HCT116 (cell line): ENCODE measurements around the gene KCNN3. TPM values are rescaled to one million over a fixed set of nuclear protein-coding genes. Genes with fewer than 3 reads are reported as not detected.

Source experiments
- ATAC-seq: fragments of 200-7000 bp; cut with Tn5 transposase; 2 replicates; pipeline ENCODE4 v1.9.1; 2020; ENCODE audit warnings: mild to moderate bottlenecking, moderate library complexity
- BruUV-seq: library from RNA; stranded (reverse); fragments of 400-500 nt; replicated peaks from 2 replicates; lab custom pipeline; 2021; lab: Mats Ljungman, UMichigan
- CTCF ChIA-PET: fragments of 300-600 bp; sonication (Branson Sonifier 250); formaldehyde crosslinking; loops from one replicate; lab custom pipeline; 2021; ENCODE audit warnings: antibody characterized with exemption; lab: Charles Lee
- POLR2A ChIA-PET: fragments of 300-600, 350-600 bp; sonication (Branson Sonifier 250); formaldehyde crosslinking; loops from one replicate; lab custom pipeline; 2021; ENCODE audit warnings: antibody characterized with exemption; lab: Charles Lee
- RAD21 ChIA-PET, 2 experiments: fragments of 300-600 bp; sonication (Branson Sonifier 250); formaldehyde crosslinking; loops; one replicate each; lab custom pipeline; 2023; ENCODE audit warnings: low total read pairs in 2 of 2; ENCODE audit not compliant: uncharacterized antibody in 2 of 2, unreplicated experiment in 2 of 2, low non-redundant PET in 1 of 2; lab: Charles Lee
- DNase-seq: peaks from one replicate; pipeline ENCODE4 v3.0.0-alpha.2; 2010; ENCODE audit warnings: low read depth, low spot score
- H2AFZ ChIP-seq: fragments of 200-600 bp; shearing (Covaris generic), sonication (generic); 2 replicates; pipeline ENCODE4 v1.6.1; 2017; ENCODE audit warnings: low read depth, mixed run types, mixed read lengths, antibody characterized with exemption, low read length; ENCODE audit not compliant: poor library complexity, severe bottlenecking
- H3K27ac ChIP-seq: 2 replicates; pipeline ENCODE4 v1.5.1; 2012; ENCODE audit warnings: low read depth, low read length
- H3K27me3 ChIP-seq: fragments of 200-600 bp; sonication (generic); 2 replicates; pipeline ENCODE4 v1.6.1; 2016; ENCODE audit warnings: mixed run types, low read length, mixed read lengths; ENCODE audit not compliant: insufficient read depth
- H3K36me3 ChIP-seq, 2 experiments: fragments of 200-500 bp in 1 of 2; fragments of 200-600 bp in 1 of 2; sonication (Bioruptor generic) in 1 of 2; sonication (generic) in 1 of 2; 2 replicates each; pipeline versions ENCODE4 v1.5.1 to v1.6.1; 2014 to 2016; ENCODE audit warnings: low read length in 2 of 2, inconsistent platforms in 1 of 2, mixed read lengths in 1 of 2, mixed run types in 1 of 2; ENCODE audit not compliant: insufficient read depth in 2 of 2, control insufficient read depth in 1 of 2
- H3K4me1 ChIP-seq, 2 experiments: fragments of 200-600 bp in 1 of 2; sonication (generic) in 1 of 2; 2 replicates each; pipeline versions ENCODE4 v1.5.1 to v1.6.1; 2012 to 2017; ENCODE audit warnings: low read length in 2 of 2, inconsistent platforms in 1 of 2, mild to moderate bottlenecking in 1 of 2, mixed read lengths in 1 of 2, mixed run types in 1 of 2, moderate library complexity in 1 of 2; ENCODE audit not compliant: insufficient read depth in 2 of 2, control insufficient read depth in 1 of 2
- H3K4me2 ChIP-seq: fragments of 200-600 bp; sonication (generic); 2 replicates; pipeline ENCODE4 v1.6.1; 2017; ENCODE audit warnings: mixed run types, low read length, mixed read lengths
- H3K4me3 ChIP-seq, 2 experiments: fragments of 200-600 bp in 1 of 2; sonication (generic) in 1 of 2; replicated peaks in 1 of 2; 2 replicates each; pipeline ENCODE4 v1.5.1; 2011 to 2016; ENCODE audit warnings: low read length in 2 of 2, control low read depth in 1 of 2, low read depth in 1 of 2, mild to moderate bottlenecking in 1 of 2, mixed read lengths in 1 of 2, mixed run types in 1 of 2
- H3K79me2 ChIP-seq: fragments of 200-600 bp; sonication (generic); 2 replicates; pipeline ENCODE4 v1.6.1; 2017; ENCODE audit warnings: mild to moderate bottlenecking, mixed run types, low read length, moderate library complexity, mixed read lengths; ENCODE audit not compliant: insufficient read depth
- H3K9ac ChIP-seq: fragments of 200-600 bp; sonication (generic); 2 replicates; pipeline ENCODE4 v1.6.1; 2016; ENCODE audit warnings: low read length, mixed read lengths
- H3K9me2 ChIP-seq: fragments of 200-600 bp; sonication (generic), shearing (Covaris generic); 2 replicates; pipeline ENCODE4 v1.6.1; 2017; ENCODE audit warnings: mixed run types, mild to moderate bottlenecking, moderate library complexity; ENCODE audit not compliant: insufficient read depth
- H3K9me3 ChIP-seq, 2 experiments: fragments of 200-500 bp in 1 of 2; fragments of 200-600 bp in 1 of 2; sonication (Bioruptor generic) in 1 of 2; sonication (generic) in 1 of 2; 2 replicates each; pipeline ENCODE4 v1.6.1; 2014 to 2017; ENCODE audit warnings: low read length in 2 of 2, mixed read lengths in 2 of 2, inconsistent platforms in 1 of 2, low read depth in 1 of 2, mild to moderate bottlenecking in 1 of 2, mixed run types in 1 of 2, moderate library complexity in 1 of 2; ENCODE audit not compliant: control insufficient read depth in 1 of 2, insufficient read depth in 1 of 2
- H4K20me1 ChIP-seq: fragments of 200-600 bp; sonication (generic), shearing (Covaris generic); 2 replicates; pipeline ENCODE4 v1.6.1; 2017; ENCODE audit warnings: mixed run types, mild to moderate bottlenecking, moderate library complexity; ENCODE audit not compliant: insufficient read depth
- CEBPB ChIP-seq: IDR thresholded peaks from 2 replicates; pipeline ENCODE4 v1.6.1; 2012; ENCODE audit warnings: low read depth
- EGR1 ChIP-seq: IDR thresholded peaks from 2 replicates; pipeline ENCODE4 v1.6.1; 2012; ENCODE audit warnings: low read depth
- ELF1 ChIP-seq: IDR thresholded peaks from 2 replicates; pipeline ENCODE4 v1.6.1; 2012; ENCODE audit warnings: low read depth, borderline replicate concordance
- EZH2 ChIP-seq: fragments of 200-600 bp; sonication (generic); IDR thresholded peaks from 2 replicates; pipeline ENCODE4 v1.6.1; 2017; ENCODE audit warnings: antibody characterized with exemption, mixed run types
- POLR2AphosphoS5 ChIP-seq: IDR thresholded peaks from 2 replicates; pipeline ENCODE4 v1.6.1; 2011; ENCODE audit warnings: mild to moderate bottlenecking, low read depth, low read length, moderate library complexity
- RAD21 ChIP-seq: IDR thresholded peaks from 2 replicates; pipeline ENCODE4 v1.6.1; 2012; ENCODE audit warnings: low read depth, mild to moderate bottlenecking
- TCF7L2 ChIP-seq: IDR thresholded peaks from 2 replicates; pipeline ENCODE4 v1.7.0; 2011; ENCODE audit warnings: borderline replicate concordance, inconsistent platforms; ENCODE audit not compliant: insufficient read depth, insufficient read length; ENCODE audit errors: extremely low read depth
- ZNF274 ChIP-seq: fragments of 200-500 bp; sonication (Bioruptor generic); IDR thresholded peaks from 2 replicates; pipeline ENCODE4 v1.6.1; 2014; ENCODE audit warnings: mild to moderate bottlenecking, low read depth, low read length, inconsistent platforms
- intact Hi-C: fragments of 100-400 bp; cut with micrococcal nuclease; formaldehyde crosslinking; loops from 2 replicates; pipeline ENCODE4 v1.10.0; 2022
- total RNA-seq: library from RNA; stranded (reverse); gene quantifications from one replicate; pipeline ENCODE4 v1.2.1, GENCODE V29; 2021; ENCODE audit not compliant: unreplicated experiment
- TF ChIP-seq, protein P1 (sequence below): IDR thresholded peaks from 2 replicates; pipeline ENCODE4 v1.6.1; 2012

The KCNN3 gene
- total RNA-seq, 1 experiment from 2014 or later, result 1.1 TPM

DNA sequence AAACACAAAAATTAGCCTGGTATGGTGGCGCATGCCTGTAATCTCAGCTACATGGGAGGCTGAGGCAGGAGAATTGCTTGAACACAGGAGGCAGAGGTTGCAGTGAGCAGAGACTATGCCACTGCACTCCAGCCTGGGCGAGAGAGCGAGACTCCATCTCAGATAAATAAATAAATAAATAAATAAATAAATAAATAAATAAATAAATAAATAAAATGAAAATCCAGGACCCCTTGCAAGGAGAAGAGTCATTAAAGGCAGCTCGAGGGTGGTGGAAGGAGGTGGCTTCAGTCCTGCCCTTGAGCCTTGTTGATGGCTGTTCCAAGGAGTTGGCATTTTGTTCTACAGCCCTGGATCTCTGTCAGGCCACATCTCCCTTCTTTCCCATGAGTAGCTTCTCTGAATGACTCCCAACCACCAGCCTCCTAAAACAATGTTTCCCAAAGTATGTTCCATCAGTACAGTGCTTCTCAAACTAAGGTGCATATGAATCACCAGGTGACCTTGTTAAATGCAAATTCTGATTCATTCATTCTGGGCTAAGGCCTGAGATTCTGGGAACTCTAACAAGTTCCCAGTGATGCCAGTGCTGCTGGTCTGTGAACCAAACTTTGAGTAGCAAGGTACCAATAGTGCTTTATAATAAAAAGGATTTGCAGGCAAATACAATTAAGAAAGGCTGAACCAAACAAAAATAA, 99.0 kb downstream of the KCNN3 start:
- Histone ChIP-seq H3K27me3 (no peaks in the 10 kb centered on the region), H4K20me1 (no peaks in the 10 kb centered on the region), H3K4me1 (no peaks in the 10 kb centered on the region), H2AFZ (no peak overlapping the region), H3K9me2 (no peaks in the 10 kb centered on the region)
- DNase-seq, result no peak
- no peak for TF ChIP-seq CEBPB
- TF ChIP-seq ELF1, result no peak
- no peak for TF ChIP-seq EGR1
- TF ChIP-seq EZH2, result no peak
- TF ChIP-seq, protein P1, sequence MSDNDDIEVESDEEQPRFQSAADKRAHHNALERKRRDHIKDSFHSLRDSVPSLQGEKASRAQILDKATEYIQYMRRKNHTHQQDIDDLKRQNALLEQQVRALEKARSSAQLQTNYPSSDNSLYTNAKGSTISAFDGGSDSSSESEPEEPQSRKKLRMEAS, result no peak
- no peak for TF ChIP-seq POLR2AphosphoS5
- TF ChIP-seq RAD21, result no peak
- no peak for TF ChIP-seq TCF7L2
- TF ChIP-seq ZNF274, result no peak
- TF ChIP-seq, all 23 proteins: peak for 0
- no peak overlapping the region for H3K4me2 ChIP-seq
- no peaks in the 10 kb centered on the region for H3K36me3 ChIP-seq
- no TSS peak for BruUV-seq
- H3K27ac ChIP-seq, result no peak overlapping the region
- ATAC-seq, result no peak
- RAD21 ChIA-PET, result no interaction called here
- no peak overlapping the region for H3K4me3 ChIP-seq
- CTCF ChIA-PET, result no interaction called here
- no peaks in the 10 kb centered on the region for H3K79me2 ChIP-seq
- POLR2A ChIA-PET, result no interaction called here
- H3K9me3 ChIP-seq, result no peaks in the 10 kb centered on the region
- no peak overlapping the region for H3K9ac ChIP-seq
- intact Hi-C loops, result no loop called here
